Neural progenitor cell (in vitro differentiated cells): ENCODE results near the gene HAL.

Source experiments
- CTCF ChIP-seq: fragments of 200-600 bp; sonication (generic); IDR thresholded peaks from 2 replicates; pipeline ENCODE4 v1.5.1; 2017; ENCODE audit warnings: antibody characterized with exemption, mild to moderate bottlenecking
- EZH2 ChIP-seq: fragments of 200-600 bp; sonication (generic); IDR thresholded peaks from 2 replicates; pipeline ENCODE4 v1.6.1; 2017; ENCODE audit warnings: antibody characterized with exemption, mild to moderate bottlenecking, moderate library complexity
- EZH2phosphoT487 ChIP-seq: fragments of 200-600 bp; sonication (generic); IDR thresholded peaks from 2 replicates; pipeline ENCODE4 v1.6.1; 2017; ENCODE audit warnings: antibody characterized with exemption

DNA sequence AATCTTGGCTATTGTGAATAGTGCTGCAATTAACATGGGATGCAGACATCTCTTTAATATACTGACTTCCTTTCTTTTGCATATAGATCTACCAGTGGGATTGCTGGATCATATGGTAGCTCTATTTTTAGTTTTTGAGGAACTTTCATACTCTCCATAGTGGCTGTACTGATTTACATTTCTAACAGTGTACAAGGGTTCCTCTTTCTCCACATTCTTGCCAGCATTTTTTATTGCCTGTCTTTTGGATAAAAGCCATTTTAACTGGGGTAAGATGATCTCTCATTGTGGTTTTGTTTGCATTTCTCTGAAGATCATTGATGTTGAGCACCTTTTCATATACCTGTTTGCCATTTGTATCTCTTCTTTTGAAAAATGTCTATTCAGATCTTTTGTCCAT, 44.6 kb downstream of the HAL start:
- no peak for TF ChIP-seq CTCF
- TF ChIP-seq EZH2 = no peak
- TF ChIP-seq EZH2phosphoT487 = no peak
